Trophoblast cell (in vitro differentiated cells and primary cell): ENCODE results near the gene MCTP1.

Experiments
- DNase-seq, 2 donors: peaks; one replicate each; pipeline ENCODE4 v3.0.0-alpha.2; 2016
- H2AFZ ChIP-seq: 2 replicates; pipeline ENCODE4 v1.6.1; 2013; ENCODE audit warnings: low read length, moderate library complexity, mild to moderate bottlenecking; ENCODE audit not compliant: insufficient read depth, poor library complexity
- H2AK5ac ChIP-seq: 2 replicates; pipeline ENCODE4 v1.6.1; 2013; ENCODE audit warnings: mild to moderate bottlenecking, low read length
- H2BK120ac ChIP-seq: 2 replicates; pipeline ENCODE4 v1.6.1; 2013; ENCODE audit warnings: low read length, mild to moderate bottlenecking, moderate library complexity; ENCODE audit not compliant: insufficient read depth, poor library complexity
- H2BK12ac ChIP-seq: 2 replicates; pipeline ENCODE4 v1.6.1; 2013; ENCODE audit warnings: mild to moderate bottlenecking, low read length, moderate library complexity
- H2BK5ac ChIP-seq: 2 replicates; pipeline ENCODE4 v1.6.1; 2013; ENCODE audit warnings: low read length, low read depth, moderate library complexity, mild to moderate bottlenecking; ENCODE audit not compliant: poor library complexity
- H3K14ac ChIP-seq: 2 replicates; pipeline ENCODE4 v1.6.1; 2013; ENCODE audit warnings: mild to moderate bottlenecking, low read length
- H3K18ac ChIP-seq: 2 replicates; pipeline ENCODE4 v1.6.1; 2013; ENCODE audit warnings: mild to moderate bottlenecking, low read length
- H3K23ac ChIP-seq: 2 replicates; pipeline ENCODE4 v1.6.1; 2013; ENCODE audit warnings: low read length
- H3K27ac ChIP-seq: 2 replicates; pipeline ENCODE4 v1.5.1; 2013; ENCODE audit warnings: low read depth, mild to moderate bottlenecking, inconsistent platforms, low read length, moderate library complexity
- H3K27me3 ChIP-seq: 2 replicates; pipeline ENCODE4 v1.6.1; 2013; ENCODE audit warnings: inconsistent platforms, mild to moderate bottlenecking, low read length, moderate library complexity; ENCODE audit not compliant: insufficient read depth
- H3K36me3 ChIP-seq, 2 experiments: 1 replicate in 1 of 2; 2 replicates in 1 of 2; pipeline ENCODE4 v1.6.1; 2013; ENCODE audit warnings: low read length in 2 of 2, mild to moderate bottlenecking in 2 of 2, moderate library complexity in 1 of 2; ENCODE audit not compliant: insufficient read depth in 2 of 2, control insufficient read depth in 1 of 2
- H3K4ac ChIP-seq: 2 replicates; pipeline ENCODE4 v1.6.1; 2013; ENCODE audit warnings: low read depth, mild to moderate bottlenecking, low read length, moderate library complexity
- H3K4me1 ChIP-seq, 2 experiments: 1 replicate in 1 of 2; 2 replicates in 1 of 2; pipeline ENCODE4 v1.6.1; 2013; ENCODE audit warnings: low read length in 2 of 2, mild to moderate bottlenecking in 2 of 2, moderate library complexity in 1 of 2; ENCODE audit not compliant: insufficient read depth in 2 of 2, control insufficient read depth in 1 of 2
- H3K4me2 ChIP-seq: 2 replicates; pipeline ENCODE4 v1.6.1; 2013; ENCODE audit warnings: inconsistent platforms, mild to moderate bottlenecking, low read length, moderate library complexity
- H3K4me3 ChIP-seq: 2 replicates; pipeline ENCODE4 v1.5.1; 2013; ENCODE audit warnings: mild to moderate bottlenecking, low read depth, low read length, inconsistent platforms
- H3K79me1 ChIP-seq: one replicate; pipeline ENCODE4 v1.6.1; 2013; ENCODE audit warnings: low read length
- H3K79me2 ChIP-seq: 2 replicates; pipeline ENCODE4 v1.6.1; 2013; ENCODE audit warnings: low read length, mild to moderate bottlenecking; ENCODE audit not compliant: control insufficient read depth, insufficient read depth, poor library complexity
- H3K9ac ChIP-seq: 2 replicates; pipeline ENCODE4 v1.6.1; 2013; ENCODE audit warnings: mild to moderate bottlenecking, low read length
- H3K9me3 ChIP-seq: 2 replicates; pipeline ENCODE4 v1.6.1; 2013; ENCODE audit warnings: low read depth, mild to moderate bottlenecking, control low read depth, inconsistent platforms, low read length; ENCODE audit not compliant: insufficient read depth
- H4K12ac ChIP-seq: 2 replicates; pipeline ENCODE4 v1.6.1; 2013; ENCODE audit warnings: low read depth, mild to moderate bottlenecking, low read length, moderate library complexity
- H4K8ac ChIP-seq: 2 replicates; pipeline ENCODE4 v1.6.1; 2013; ENCODE audit warnings: low read depth, mild to moderate bottlenecking, low read length, moderate library complexity
- H4K91ac ChIP-seq: one replicate; pipeline ENCODE4 v1.6.1; 2013; ENCODE audit warnings: low read depth, mild to moderate bottlenecking, low read length, moderate library complexity
- WGBS: extraction: QIAGEN DNeasy Blood & Tissue Kit; methylation state at CpG from one replicate; pipeline ENCODE4 v1.1.7; 2013; ENCODE audit warnings: missing lambda C conversion rate; ENCODE audit not compliant: insufficient read length, insufficient coverage; ENCODE audit errors: extremely low coverage; 5-methylcytosine and 5-hydroxymethylcytosine counted together

The MCTP1 gene

DNA sequence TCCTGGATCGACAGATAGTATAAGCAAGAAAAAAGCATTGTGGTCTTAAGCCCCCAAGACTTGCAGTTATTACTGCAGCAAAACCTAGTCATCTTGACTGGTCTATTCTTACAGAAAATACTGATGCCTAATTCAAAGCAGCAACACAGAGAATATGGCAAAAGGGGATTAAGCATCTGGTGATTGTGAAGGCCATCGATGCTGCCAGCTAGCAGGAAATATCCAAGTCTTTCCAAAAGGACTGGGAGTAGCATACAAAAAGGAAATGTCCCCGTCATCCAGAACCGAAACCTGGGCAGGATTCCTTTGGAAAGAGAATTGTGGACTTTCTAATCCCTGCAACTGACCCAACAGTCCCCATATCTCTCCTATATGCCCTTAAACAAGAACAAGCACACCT is 534.2 kb downstream of the MCTP1 start:
- Histone ChIP-seq H4K8ac (no peak overlapping the region), H2BK12ac (no peak overlapping the region), H3K4me3 (no peak overlapping the region), H3K79me1 (no peaks in the 10 kb centered on the region), H2BK5ac (no peak overlapping the region), H3K9ac (no peak overlapping the region), H2AFZ (no peak overlapping the region), H3K18ac (no peak overlapping the region), H4K12ac (no peak overlapping the region), H2AK5ac (no peak overlapping the region), H3K23ac (no peak overlapping the region), H4K91ac (no peak overlapping the region), H3K27ac (no peak overlapping the region), H3K14ac (no peak overlapping the region), H2BK120ac (no peak overlapping the region), H3K4ac (no peak overlapping the region), H3K4me1 (no peaks in the 10 kb centered on the region), H3K4me2 (no peak overlapping the region), H3K36me3 (no peaks in the 10 kb centered on the region), H3K79me2 (no peaks in the 10 kb centered on the region), H3K9me3 (no peaks in the 10 kb centered on the region), H3K27me3 (no peaks in the 10 kb centered on the region)
- no peak for DNase-seq
- WGBS, result no CpG with 5 or more reads among the region's 4 CpGs

DNA sequence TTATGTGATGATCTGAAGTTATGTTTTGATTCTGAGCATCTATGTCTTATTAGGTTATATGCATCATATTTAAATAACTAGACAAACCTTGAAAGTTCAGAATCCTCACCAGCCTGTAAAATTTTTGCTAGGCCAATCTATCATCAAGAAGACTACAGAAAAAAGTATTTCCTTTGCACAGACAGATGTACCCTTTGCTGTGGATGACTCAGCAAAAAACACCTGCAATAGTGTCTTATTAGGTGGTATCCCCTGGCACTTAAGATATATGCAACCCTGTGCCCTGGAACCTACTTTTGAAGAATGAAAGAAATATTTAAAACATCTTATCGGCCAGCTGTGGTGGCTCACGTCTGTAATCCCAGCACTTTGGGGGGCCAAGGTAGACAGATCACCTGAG is 535.9 kb downstream of the MCTP1 start:
- Histone ChIP-seq H3K14ac (no peak overlapping the region), H2BK12ac (no peak overlapping the region), H3K9ac (no peak overlapping the region), H3K79me2 (no peaks in the 10 kb centered on the region), H3K79me1 (no peaks in the 10 kb centered on the region), H4K91ac (no peak overlapping the region), H3K9me3 (no peaks in the 10 kb centered on the region), H2AFZ (no peak overlapping the region), H3K4me1 (no peaks in the 10 kb centered on the region), H3K27me3 (no peaks in the 10 kb centered on the region), H3K23ac (no peak overlapping the region), H2BK5ac (no peak overlapping the region), H3K4ac (no peak overlapping the region), H3K36me3 (no peaks in the 10 kb centered on the region), H3K27ac (no peak overlapping the region), H3K18ac (no peak overlapping the region), H2AK5ac (no peak overlapping the region), H3K4me2 (no peak overlapping the region), H3K4me3 (no peak overlapping the region), H2BK120ac (no peak overlapping the region), H4K12ac (no peak overlapping the region), H4K8ac (no peak overlapping the region)
- WGBS, result no CpG with 5 or more reads among the region's 2 CpGs
- no peak for DNase-seq

DNA sequence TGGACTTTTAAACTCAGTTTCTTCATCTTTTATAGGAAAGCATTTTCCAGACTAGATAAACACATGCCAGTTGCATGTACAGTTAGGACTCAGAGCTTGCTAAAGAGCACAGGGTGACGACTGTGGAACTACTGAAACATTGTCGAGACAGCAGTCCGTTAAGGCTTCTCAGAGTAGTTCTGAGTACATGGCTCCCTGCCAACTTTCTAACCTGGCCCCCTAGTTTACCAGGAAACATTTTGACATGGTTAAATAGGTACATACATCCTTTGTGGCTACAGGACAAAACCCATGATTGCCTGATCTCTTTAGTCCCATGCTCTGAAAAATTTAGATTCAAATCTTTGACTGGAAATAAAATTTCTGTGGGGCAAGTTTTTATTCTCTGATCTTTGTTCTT is 536.7 kb downstream of the MCTP1 start:
- H3K23ac ChIP-seq, result no peak overlapping the region
- H3K18ac ChIP-seq, result no peak overlapping the region
- no peak overlapping the region for H3K4me2 ChIP-seq
- no peaks in the 10 kb centered on the region for H3K36me3 ChIP-seq
- H3K27me3 ChIP-seq, result no peaks in the 10 kb centered on the region
- H4K8ac ChIP-seq, result no peak overlapping the region
- no peak overlapping the region for H3K9ac ChIP-seq
- no peak overlapping the region for H2AFZ ChIP-seq
- DNase-seq, result no peak
- no CpG with 5 or more reads among the region's 3 CpGs for WGBS
- H4K91ac ChIP-seq, result no peak overlapping the region
- no peaks in the 10 kb centered on the region for H3K9me3 ChIP-seq
- no peak overlapping the region for H3K4ac ChIP-seq
- no peak overlapping the region for H2BK120ac ChIP-seq
- H4K12ac ChIP-seq, result no peak overlapping the region
- H3K27ac ChIP-seq, result no peak overlapping the region
- no peaks in the 10 kb centered on the region for H3K79me2 ChIP-seq
- no peaks in the 10 kb centered on the region for H3K79me1 ChIP-seq
- H2AK5ac ChIP-seq, result no peak overlapping the region
- no peak overlapping the region for H3K4me3 ChIP-seq
- H2BK12ac ChIP-seq, result no peak overlapping the region
- H2BK5ac ChIP-seq, result no peak overlapping the region
- H3K14ac ChIP-seq, result no peak overlapping the region
- H3K4me1 ChIP-seq, result no peaks in the 10 kb centered on the region

DNA sequence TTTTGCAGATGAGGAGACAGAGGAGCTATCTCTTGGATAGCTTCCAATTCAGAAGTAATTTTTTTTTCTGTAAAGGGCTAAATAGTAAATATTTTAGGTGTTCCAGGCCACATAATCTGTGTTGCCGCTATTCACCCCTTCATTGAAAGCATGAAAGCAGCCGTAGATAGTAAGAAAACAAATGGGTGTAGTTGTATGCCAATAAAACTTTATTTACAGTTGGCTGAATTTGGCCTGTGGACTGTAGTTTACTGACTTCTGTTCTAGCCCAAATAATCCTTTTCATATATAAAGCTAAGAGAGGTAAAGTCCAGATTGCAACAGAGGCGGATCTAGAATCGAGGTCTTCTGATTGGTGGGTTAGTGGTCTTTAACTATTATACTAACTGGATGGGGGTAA is 537.5 kb downstream of the MCTP1 start:
- H3K4me2 ChIP-seq, result no peak overlapping the region
- H2BK5ac ChIP-seq, result no peak overlapping the region
- no peak overlapping the region for H3K14ac ChIP-seq
- H3K36me3 ChIP-seq, result no peaks in the 10 kb centered on the region
- H3K79me1 ChIP-seq, result no peaks in the 10 kb centered on the region
- DNase-seq, result no peak
- no peak overlapping the region for H4K91ac ChIP-seq
- H3K4ac ChIP-seq, result no peak overlapping the region
- H3K79me2 ChIP-seq, result no peaks in the 10 kb centered on the region
- H2AK5ac ChIP-seq, result no peak overlapping the region
- no peaks in the 10 kb centered on the region for H3K4me1 ChIP-seq
- H3K9me3 ChIP-seq, result no peaks in the 10 kb centered on the region
- no peak overlapping the region for H3K4me3 ChIP-seq
- no peak overlapping the region for H4K12ac ChIP-seq
- no peaks in the 10 kb centered on the region for H3K27me3 ChIP-seq
- no peak overlapping the region for H4K8ac ChIP-seq
- H3K23ac ChIP-seq, result no peak overlapping the region
- H2AFZ ChIP-seq, result no peak overlapping the region
- H3K27ac ChIP-seq, result no peak overlapping the region
- no peak overlapping the region for H3K18ac ChIP-seq
- WGBS, result no CpG with 5 or more reads among the region's 4 CpGs
- H2BK120ac ChIP-seq, result no peak overlapping the region
- H2BK12ac ChIP-seq, result no peak overlapping the region
- H3K9ac ChIP-seq, result no peak overlapping the region
